Measurements from ENCODE around the gene NR0B2. TPM values are rescaled to one million over a fixed set of nuclear protein-coding genes. Genes with fewer than 3 reads are reported as not detected.
"Not testable (repeated sequence)": the region's sequence is repeated elsewhere in the genome, so short reads cannot be mapped to it uniquely, and the experiment has no call there.

The NR0B2 gene
- total and polyA plus RNA-seq, 7 donors = 0.82 TPM; not detected in 6

DNA sequence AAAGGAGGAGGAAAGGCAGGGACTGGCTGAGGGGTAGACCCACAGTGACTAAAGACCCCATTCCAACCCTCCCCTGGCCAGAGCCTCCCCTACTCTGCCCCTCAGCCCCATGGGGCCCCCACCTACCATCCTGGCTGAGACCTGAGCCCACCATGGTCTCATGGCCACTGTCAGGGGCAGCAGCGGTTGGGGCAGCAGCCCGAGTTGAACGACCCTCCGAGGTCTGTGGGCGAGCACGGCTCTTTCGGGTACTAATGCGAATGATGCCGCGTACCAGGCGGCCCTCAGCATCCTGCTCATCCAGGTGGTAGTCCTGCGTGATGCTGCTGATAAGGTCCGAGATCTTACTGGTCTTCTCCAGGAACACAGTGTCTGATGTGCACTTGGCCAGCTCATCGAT is 37.4 kb upstream of the NR0B2 start:
- Histone ChIP-seq H3K27me3 (peaks cover 0 to 4% (median 0%) of the 10 kb centered on the region in 3 donors), H3K27ac (no peak overlapping the region), H3K9me3 (no peaks in the 10 kb centered on the region), H3K36me3 (peaks cover under 1 to 13% (median 3%) of the 10 kb centered on the region in 4 donors), H3K4me3 (no peak overlapping the region), H3K4me1 (no peaks in the 10 kb centered on the region)
- intact Hi-C loops (cut with DNase I) = no loop called here
- DNase-seq = no peak
- 95% methylated on average over 14 of the region's 14 CpGs for WGBS, 2 donors
- TF ChIP-seq EP300 (IDR thresholded peaks at IDR 0.05) (no peak), POLR2AphosphoS5 (IDR thresholded peaks at IDR 0.05) (no peak), POLR2A (IDR thresholded peaks at IDR 0.05) (no peak)
- TF ChIP-seq, protein P1, sequence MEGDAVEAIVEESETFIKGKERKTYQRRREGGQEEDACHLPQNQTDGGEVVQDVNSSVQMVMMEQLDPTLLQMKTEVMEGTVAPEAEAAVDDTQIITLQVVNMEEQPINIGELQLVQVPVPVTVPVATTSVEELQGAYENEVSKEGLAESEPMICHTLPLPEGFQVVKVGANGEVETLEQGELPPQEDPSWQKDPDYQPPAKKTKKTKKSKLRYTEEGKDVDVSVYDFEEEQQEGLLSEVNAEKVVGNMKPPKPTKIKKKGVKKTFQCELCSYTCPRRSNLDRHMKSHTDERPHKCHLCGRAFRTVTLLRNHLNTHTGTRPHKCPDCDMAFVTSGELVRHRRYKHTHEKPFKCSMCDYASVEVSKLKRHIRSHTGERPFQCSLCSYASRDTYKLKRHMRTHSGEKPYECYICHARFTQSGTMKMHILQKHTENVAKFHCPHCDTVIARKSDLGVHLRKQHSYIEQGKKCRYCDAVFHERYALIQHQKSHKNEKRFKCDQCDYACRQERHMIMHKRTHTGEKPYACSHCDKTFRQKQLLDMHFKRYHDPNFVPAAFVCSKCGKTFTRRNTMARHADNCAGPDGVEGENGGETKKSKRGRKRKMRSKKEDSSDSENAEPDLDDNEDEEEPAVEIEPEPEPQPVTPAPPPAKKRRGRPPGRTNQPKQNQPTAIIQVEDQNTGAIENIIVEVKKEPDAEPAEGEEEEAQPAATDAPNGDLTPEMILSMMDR (IDR thresholded peaks at IDR 0.05) = no peak

DNA sequence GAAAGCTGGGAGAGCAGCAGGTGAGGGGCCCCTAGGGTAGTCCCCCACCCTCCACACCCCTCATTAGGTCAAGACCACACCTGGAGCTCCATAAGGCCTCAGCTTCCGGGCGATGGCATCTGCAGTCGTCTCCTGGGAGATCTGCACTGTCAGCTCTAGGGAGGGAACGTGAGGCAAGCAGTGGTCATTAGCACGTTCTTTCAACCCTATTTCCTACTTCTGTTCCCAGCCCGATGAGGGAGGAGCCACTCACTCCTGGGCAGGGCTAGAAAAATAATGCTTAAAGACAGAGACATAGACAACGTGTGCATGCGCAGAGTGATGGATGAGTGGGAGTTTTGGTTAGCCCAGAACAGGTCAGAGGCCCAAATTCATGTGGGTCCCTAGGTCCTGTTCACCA is 36.8 kb upstream of the NR0B2 start:
- DNase-seq = no peak
- TF ChIP-seq, protein P1 (IDR thresholded peaks at IDR 0.05) = no peak
- TF ChIP-seq POLR2A (IDR thresholded peaks at IDR 0.05) (no peak), EP300 (IDR thresholded peaks at IDR 0.05) (no peak), POLR2AphosphoS5 (IDR thresholded peaks at IDR 0.05) (no peak)
- Histone ChIP-seq H3K27ac (no peak overlapping the region), H3K27me3 (no peaks in the 10 kb centered on the region), H3K4me1 (no peaks in the 10 kb centered on the region), H3K4me3 (no peak overlapping the region), H3K36me3 (peaks cover 7 to 19% (median 9%) of the 10 kb centered on the region in 4 donors), H3K9me3 (no peaks in the 10 kb centered on the region)
- 63 to 71% methylated on average over 8 of the region's 8 CpGs for WGBS, 2 donors
- intact Hi-C loops (cut with DNase I) = no loop called here

DNA sequence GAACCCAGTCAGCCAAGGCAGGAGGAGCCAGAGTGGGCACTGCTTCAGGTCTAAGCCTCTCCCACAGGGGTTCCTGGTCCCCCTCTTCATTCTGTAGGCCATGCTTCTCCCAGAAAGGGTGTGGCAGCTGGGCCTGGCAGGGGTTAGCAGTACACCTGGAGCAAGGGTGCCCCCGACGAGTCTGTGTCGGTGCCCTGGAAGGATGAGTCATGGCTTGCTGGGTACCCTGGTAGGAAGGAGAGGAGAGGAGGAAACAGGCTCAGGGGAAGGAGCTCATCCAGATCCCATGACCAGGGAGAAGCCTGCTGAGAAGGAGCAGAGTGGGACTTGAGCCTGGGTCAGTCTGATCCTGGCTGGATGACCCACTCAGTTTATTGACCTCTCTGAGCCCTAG is 36.1 kb upstream of the NR0B2 start:
- Histone ChIP-seq H3K36me3 (peaks cover 9 to 26% (median 16%) of the 10 kb centered on the region in 4 donors), H3K27me3 (no peaks in the 10 kb centered on the region), H3K9me3 (no peaks in the 10 kb centered on the region), H3K27ac (no peak overlapping the region), H3K4me1 (no peaks in the 10 kb centered on the region), H3K4me3 (no peak overlapping the region)
- intact Hi-C loops (cut with DNase I) = no loop called here
- no peak for TF ChIP-seq POLR2AphosphoS5 (IDR thresholded peaks at IDR 0.05)
- TF ChIP-seq, protein P1 (IDR thresholded peaks at IDR 0.05) = no peak
- no peak for TF ChIP-seq POLR2A (IDR thresholded peaks at IDR 0.05)
- no peak for TF ChIP-seq EP300 (IDR thresholded peaks at IDR 0.05)
- 11 to 66% methylated on average over 3 of the region's 3 CpGs for WGBS, 2 donors
- no peak for DNase-seq

DNA sequence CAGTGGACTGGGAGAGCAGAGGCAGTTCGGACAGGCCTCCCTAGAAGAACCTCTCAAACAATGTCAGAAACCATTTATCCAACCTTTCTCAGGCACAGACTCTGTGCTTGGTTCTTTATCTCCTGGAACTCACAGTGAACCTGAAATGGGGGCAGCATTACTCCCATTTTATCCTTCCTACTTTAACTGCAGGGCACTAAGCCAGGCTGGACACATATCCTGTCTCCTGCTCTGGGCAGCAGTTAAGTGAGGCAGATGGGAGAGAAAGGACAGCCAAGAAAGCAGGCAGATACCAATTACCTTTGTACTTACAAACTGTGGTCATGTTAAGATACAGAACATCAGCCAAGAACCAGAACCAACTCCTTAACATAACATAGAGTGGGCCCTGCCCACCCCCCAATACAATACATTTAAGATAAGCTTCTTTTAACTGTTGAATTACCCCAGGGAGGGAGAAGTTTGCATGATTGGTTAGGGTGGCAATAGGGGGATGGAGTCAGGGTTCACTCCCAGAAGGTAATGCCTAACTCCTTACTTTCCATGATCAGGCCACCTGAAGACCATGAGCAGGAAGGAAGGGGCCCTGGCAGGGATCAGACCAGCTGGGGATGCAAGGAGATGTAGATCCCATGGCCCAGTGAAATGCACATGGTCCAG is 35.6 kb upstream of the NR0B2 start:
- Histone ChIP-seq H3K4me3 (no peak overlapping the region), H3K36me3 (peaks cover 9 to 31% (median 21%) of the 10 kb centered on the region in 4 donors), H3K27me3 (no peaks in the 10 kb centered on the region), H3K27ac (no peak overlapping the region), H3K4me1 (no peaks in the 10 kb centered on the region), H3K9me3 (no peaks in the 10 kb centered on the region)
- intact Hi-C loops (cut with DNase I) = no loop called here
- WGBS, 2 donors = 85 to 95% methylated on average over 1 of the region's 1 CpG
- TF ChIP-seq POLR2AphosphoS5 (IDR thresholded peaks at IDR 0.05) (no peak), POLR2A (IDR thresholded peaks at IDR 0.05) (no peak)
- TF ChIP-seq, protein P1 (IDR thresholded peaks at IDR 0.05) = no peak
- no peak for DNase-seq

- H3K4me3 ChIP-seq; H3K27me3 ChIP-seq; H3K27ac ChIP-seq; H3K4me1 ChIP-seq; intact Hi-C loops (cut with DNase I); H3K9me3 ChIP-seq; DNase-seq: not testable (repeated sequence)
- 87 to 92% methylated on average over 16 of the region's 16 CpGs for WGBS, 2 donors
- peaks cover 10 to 38% (median 28%) of the 10 kb centered on the region in 4 donors for H3K36me3 ChIP-seq
Measured at GRCh38 chr1:26948725-26949057, 34.9 kb upstream of the NR0B2 start.
